Kidney (tissue), 14 donors: ENCODE results near the gene ISM1. TPM values are rescaled to one million over a fixed set of nuclear protein-coding genes. Genes with fewer than 3 reads are reported as not detected.

Experiments
- DNase-seq, 5 donors: peaks; one replicate each; pipeline ENCODE4 v3.0.0-alpha.2; 2013 to 2020
- FAIRE-seq: peaks from 2 replicates; lab custom pipeline; 2012; peaks lifted over from hg19 to GRCh38; lab: Jason Lieb, UNC
- H3K27ac ChIP-seq, 2 donors: one replicate each; pipeline ENCODE4 v1.7.0; 2013; ENCODE audit warnings: low read depth in 2 of 2, low read length in 2 of 2, inconsistent platforms in 1 of 2
- H3K27me3 ChIP-seq: one replicate; pipeline ENCODE4 v1.7.1; 2013; ENCODE audit warnings: low read length, inconsistent platforms; ENCODE audit not compliant: control insufficient read depth, insufficient read depth
- H3K36me3 ChIP-seq, 3 donors: one replicate each; pipeline versions ENCODE4 v1.7.0 to v1.7.1; 2013; ENCODE audit warnings: low read length in 3 of 3, control low read depth in 1 of 3, inconsistent platforms in 1 of 3; ENCODE audit not compliant: insufficient read depth in 3 of 3, control insufficient read depth in 2 of 3
- H3K4me1 ChIP-seq, 3 donors: one replicate each; pipeline versions ENCODE4 v1.7.0 to v1.7.1; 2013; ENCODE audit warnings: low read length in 3 of 3, inconsistent platforms in 1 of 3, low read depth in 1 of 3; ENCODE audit not compliant: control insufficient read depth in 2 of 3, insufficient read depth in 2 of 3
- H3K4me3 ChIP-seq, 3 donors: one replicate each; pipeline versions ENCODE4 v1.7.0 to v1.8.1; 2013; ENCODE audit warnings: low read length in 3 of 3, control low read depth in 1 of 3, inconsistent platforms in 1 of 3
- H3K9ac ChIP-seq, 3 donors: one replicate each; pipeline versions ENCODE4 v1.7.0 to v1.7.1; 2013; ENCODE audit warnings: low read length in 3 of 3, control low read depth in 1 of 3, inconsistent platforms in 1 of 3
- H3K9me3 ChIP-seq, 3 donors: one replicate each; pipeline versions ENCODE4 v1.7.0 to v1.7.1; 2013; ENCODE audit warnings: low read length in 3 of 3, control low read depth in 1 of 3, inconsistent platforms in 1 of 3; ENCODE audit not compliant: control insufficient read depth in 2 of 3, insufficient read depth in 1 of 3
- CTCF ChIP-seq: IDR thresholded peaks from 3 replicates; pipeline ENCODE4 v1.5.1; 2012; ENCODE audit warnings: mild to moderate bottlenecking, moderate library complexity, borderline replicate concordance; ENCODE audit not compliant: insufficient read depth; ENCODE audit errors: extremely low read depth
- intact Hi-C: fragments of 100-400 bp; cut with DNase I; formaldehyde crosslinking; loops from one replicate; pipeline ENCODE4 v1.11.1; 2022
- polyA plus RNA-seq: library from polyadenylated mRNA; stranded (reverse); fragments of 350-450 nt; fragmentation: Illumina TruSeq; extraction: RNeasy Lipid Tissue Mini Kit (QIAGEN cat#74804); gene quantifications from one replicate; pipeline ENCODE4 v1.2.3, GENCODE V29; 2014; ENCODE audit warnings: low read depth, low replicate concordance; ENCODE audit not compliant: insufficient read depth
- total RNA-seq: library from RNA; stranded (reverse); fragmentation: NEBNext Ultra II Directional; extraction: Animal tissue kit (Norgen Biotek cat#: 25700); gene quantifications from one replicate; pipeline ENCODE4 v1.2.1, GENCODE V29; 2021
- donor health status: control.
- donor health status: control.
- donor health status: control.
- donor health status: control.
- donor health status: control.
- donor health status: DM: yes; HTN: yes; CAD: no.
- donor health status: Normal renal cell carcinoma (clear cell type).

The ISM1 gene
- total and polyA plus RNA-seq, 2 donors from 2014 or later: 2.0 to 2.6 TPM

DNA sequence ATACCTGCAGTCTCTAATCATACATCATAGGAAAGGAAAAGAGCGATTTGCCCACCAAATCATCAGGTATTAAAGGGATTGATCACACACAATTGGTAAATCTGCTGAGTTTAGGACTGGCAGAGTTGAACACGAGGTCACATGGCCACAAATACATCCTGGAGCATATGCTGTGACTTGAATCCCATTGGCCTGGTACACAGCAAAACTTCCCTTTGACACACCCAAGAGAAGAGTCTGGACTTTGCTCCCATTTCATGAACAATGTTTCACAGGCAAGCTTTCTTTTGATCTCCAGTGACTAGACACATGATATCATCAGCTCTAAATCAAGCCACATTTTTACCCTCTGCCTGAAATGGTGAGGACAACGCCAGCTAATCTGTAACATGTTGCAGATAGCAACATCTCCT, 117.9 kb downstream of the ISM1 start:
- peak in 1 of 5 donors; percentile 30 for DNase-seq
- no peak overlapping the region for H3K4me3 ChIP-seq
- no peaks in the 10 kb centered on the region for H3K9me3 ChIP-seq
- intact Hi-C loops: no loop called here
- no peaks in the 10 kb centered on the region for H3K36me3 ChIP-seq
- no peak overlapping the region for H3K9ac ChIP-seq
- TF ChIP-seq CTCF: no peak
- H3K4me1 ChIP-seq: no peaks in the 10 kb centered on the region
- H3K27me3 ChIP-seq: no peaks in the 10 kb centered on the region
- FAIRE-seq: no peak
- H3K27ac ChIP-seq: no peak overlapping the region

DNA sequence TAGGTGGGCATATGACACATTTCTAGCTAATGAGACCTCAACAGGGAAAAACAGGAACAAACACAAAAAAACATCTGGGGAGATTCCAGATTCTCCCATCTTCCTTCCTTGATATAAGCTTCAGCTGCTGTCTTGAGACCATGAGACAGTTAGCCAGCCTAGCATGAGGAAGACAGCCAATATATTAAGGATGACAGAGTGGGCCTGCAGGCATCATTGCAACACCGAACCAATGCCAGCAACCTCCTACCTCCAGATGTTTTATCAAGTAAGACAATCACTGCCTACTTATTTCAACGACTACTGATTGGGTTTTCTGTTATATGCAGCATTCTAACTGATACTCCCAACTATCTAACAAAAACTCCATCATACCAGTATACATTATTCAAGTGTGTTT, 119.0 kb downstream of the ISM1 start:
- no peak for FAIRE-seq
- H3K27me3 ChIP-seq: no peaks in the 10 kb centered on the region

DNA sequence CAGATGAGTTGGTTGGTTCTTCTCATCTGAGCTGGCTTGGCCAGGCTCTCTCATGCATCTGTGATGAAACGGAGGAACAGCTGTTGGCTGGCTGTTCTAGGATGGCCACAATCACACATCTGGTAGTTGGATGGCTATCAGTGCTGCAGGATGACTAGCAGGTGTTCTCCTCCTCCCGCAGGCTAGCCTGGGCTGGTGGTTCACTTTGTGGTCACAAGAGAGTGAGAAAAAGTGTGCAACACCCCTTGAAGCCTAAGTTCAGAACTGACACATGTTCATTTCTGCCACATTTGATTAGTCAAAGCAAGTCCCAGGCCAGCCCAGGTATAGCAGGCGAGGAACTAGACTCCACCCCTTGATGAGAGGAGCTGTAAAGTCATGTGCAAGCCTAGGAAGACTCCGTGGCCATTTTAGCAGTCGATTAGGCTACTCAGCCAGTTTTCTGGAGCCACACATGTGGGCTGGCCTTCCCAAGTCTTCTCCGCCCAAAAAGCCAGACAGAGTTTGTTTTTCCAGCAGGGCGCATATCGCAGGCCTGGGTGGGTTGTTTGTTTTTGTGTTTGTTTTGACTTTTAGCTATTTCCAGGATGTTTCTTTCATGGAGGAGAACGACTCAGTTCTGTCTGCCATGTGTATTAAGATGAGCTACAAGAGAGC, 120.8 kb downstream of the ISM1 start:
- no peak for TF ChIP-seq CTCF
- no peak for DNase-seq
- Histone ChIP-seq H3K27ac (no peak overlapping the region), H3K9ac (no peak overlapping the region), H3K4me3 (no peak overlapping the region), H3K9me3 (no peaks in the 10 kb centered on the region), H3K27me3 (no peaks in the 10 kb centered on the region), H3K4me1 (no peaks in the 10 kb centered on the region), H3K36me3 (no peaks in the 10 kb centered on the region)
- intact Hi-C loops: no loop called here
- no peak for FAIRE-seq

More for the DNA sequence above, 119.0 kb downstream of the ISM1 start:
- DNase-seq: no peak
- TF ChIP-seq CTCF: no peak
- H3K4me3 ChIP-seq: no peak overlapping the region
- no peaks in the 10 kb centered on the region for H3K9me3 ChIP-seq
- H3K27ac ChIP-seq: no peak overlapping the region
- H3K9ac ChIP-seq: no peak overlapping the region
- intact Hi-C loops: no loop called here
- H3K4me1 ChIP-seq: no peaks in the 10 kb centered on the region
- no peaks in the 10 kb centered on the region for H3K36me3 ChIP-seq
